ENCODE data around the gene ADAMTS17. TPM values are rescaled to one million over a fixed set of nuclear protein-coding genes. Genes with fewer than 3 reads are reported as not detected.
A peak's percentile ranks its signal among the peaks of the same experiment; 100 is the strongest.
"Not testable (repeated sequence)": the region's sequence is repeated elsewhere in the genome, so short reads cannot be mapped to it uniquely, and the experiment has no call there.

The ADAMTS17 gene
- total RNA-seq, 1 donor from 2014 or later = 1.5 TPM

- Mint-ChIP-seq H3K27ac (ENCODE audit: unreplicated experiment) (no peak overlapping the region), H3K9me3 (ENCODE audit: unreplicated experiment) (no peaks in the 10 kb centered on the region), H3K4me1 (ENCODE audit: unreplicated experiment) (peaks cover 4% of the 10 kb centered on the region), H3K27me3 (ENCODE audit: unreplicated experiment) (peaks cover 14% of the 10 kb centered on the region), H3K36me3 (ENCODE audit: unreplicated experiment) (no peaks in the 10 kb centered on the region), H3K4me3 (ENCODE audit: unreplicated experiment) (no peak overlapping the region)
- peak; percentile 44 for DNase-seq (ENCODE audit: extremely low spot score, unreplicated experiment)
- no peak for TF ChIP-seq CTCF (IDR thresholded peaks at IDR 0.05)
Measured at GRCh38 chr15:99930696-99931095, 411.1 kb downstream of the ADAMTS17 start.

GRCh38 chr15:99929266-99929665 is 412.5 kb downstream of the ADAMTS17 start:
- peaks cover 11% of the 10 kb centered on the region for H3K27me3 Mint-ChIP-seq (ENCODE audit: unreplicated experiment)
- H3K4me3 Mint-ChIP-seq (ENCODE audit: unreplicated experiment) = no peak overlapping the region
- H3K9me3 Mint-ChIP-seq (ENCODE audit: unreplicated experiment) = no peaks in the 10 kb centered on the region
- H3K36me3 Mint-ChIP-seq (ENCODE audit: unreplicated experiment) = no peaks in the 10 kb centered on the region
- H3K27ac Mint-ChIP-seq (ENCODE audit: unreplicated experiment) = no peak overlapping the region
- no peak for TF ChIP-seq CTCF (IDR thresholded peaks at IDR 0.05)
- H3K4me1 Mint-ChIP-seq (ENCODE audit: unreplicated experiment) = peaks cover 4% of the 10 kb centered on the region
- peak; percentile 49 for DNase-seq (ENCODE audit: extremely low spot score, unreplicated experiment)

DNA sequence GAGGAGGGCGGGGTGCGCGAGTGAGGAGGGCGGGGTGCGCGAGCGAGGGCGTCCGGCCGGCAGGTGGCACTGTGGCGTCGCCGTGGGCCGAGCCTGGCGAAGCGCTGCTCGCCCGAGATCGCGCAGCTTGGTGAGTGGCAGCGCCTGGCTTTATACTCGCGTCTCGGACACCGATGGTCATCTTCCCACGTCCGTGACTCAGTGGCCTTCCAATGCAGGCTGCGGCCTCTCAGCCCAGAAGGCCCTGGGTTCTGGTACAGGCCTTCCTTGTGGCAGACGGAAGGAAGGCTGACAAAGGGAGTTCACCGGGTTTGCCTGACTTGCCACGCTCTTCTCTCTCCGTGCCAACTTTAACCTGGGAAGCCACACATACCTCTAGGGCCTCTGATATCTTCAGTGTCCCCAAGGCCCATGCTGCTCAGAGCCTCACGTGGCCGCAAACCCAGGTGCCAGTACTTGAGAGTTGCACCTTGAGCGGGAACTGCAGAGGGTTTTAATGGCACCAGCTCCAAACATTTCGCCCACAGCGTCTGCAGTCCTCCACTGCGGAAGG is 413.3 kb downstream of the ADAMTS17 start:
- TF ChIP-seq CTCF (IDR thresholded peaks at IDR 0.05) = peak; percentile 78
- Mint-ChIP-seq H3K4me3 (ENCODE audit: unreplicated experiment) (peak overlapping the region; percentile 74), H3K27ac (ENCODE audit: unreplicated experiment) (peak overlapping the region; percentile 70), H3K36me3 (ENCODE audit: unreplicated experiment) (no peaks in the 10 kb centered on the region), H3K27me3 (ENCODE audit: unreplicated experiment) (peaks cover 13% of the 10 kb centered on the region), H3K4me1 (ENCODE audit: unreplicated experiment) (peaks cover 4% of the 10 kb centered on the region), H3K9me3 (ENCODE audit: unreplicated experiment) (no peaks in the 10 kb centered on the region)
- DNase-seq (ENCODE audit: extremely low spot score, unreplicated experiment) = peak; percentile 95

DNA sequence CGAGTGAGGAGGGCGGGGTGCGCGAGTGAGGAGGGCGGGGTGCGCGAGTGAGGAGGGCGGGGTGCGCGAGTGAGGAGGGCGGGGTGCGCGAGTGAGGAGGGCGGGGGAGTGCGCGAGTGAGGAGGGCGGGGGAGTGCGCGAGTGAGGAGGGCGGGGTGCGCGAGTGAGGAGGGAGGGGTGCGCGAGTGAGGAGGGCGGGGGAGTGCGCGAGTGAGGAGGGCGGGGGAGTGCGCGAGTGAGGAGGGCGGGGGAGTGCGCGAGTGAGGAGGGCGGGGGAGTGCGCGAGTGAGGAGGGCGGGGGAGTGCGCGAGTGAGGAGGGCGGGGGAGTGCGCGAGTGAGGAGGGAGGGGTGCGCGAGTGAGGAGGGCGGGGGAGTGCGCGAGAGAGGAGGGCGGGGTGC is 415.2 kb downstream of the ADAMTS17 start:
- not testable (repeated sequence) for H3K27ac Mint-ChIP-seq (ENCODE audit: unreplicated experiment); H3K4me1 Mint-ChIP-seq (ENCODE audit: unreplicated experiment); DNase-seq (ENCODE audit: extremely low spot score, unreplicated experiment); H3K4me3 Mint-ChIP-seq (ENCODE audit: unreplicated experiment); H3K9me3 Mint-ChIP-seq (ENCODE audit: unreplicated experiment); H3K36me3 Mint-ChIP-seq (ENCODE audit: unreplicated experiment)
- peaks cover 30% of the 10 kb centered on the region for H3K27me3 Mint-ChIP-seq (ENCODE audit: unreplicated experiment)

- DNase-seq (ENCODE audit: extremely low spot score, unreplicated experiment) = peak; percentile 62
- Mint-ChIP-seq H3K27me3 (ENCODE audit: unreplicated experiment) (peaks cover 37% of the 10 kb centered on the region), H3K27ac (ENCODE audit: unreplicated experiment) (peak overlapping the region; percentile 56), H3K36me3 (ENCODE audit: unreplicated experiment) (no peaks in the 10 kb centered on the region), H3K4me1 (ENCODE audit: unreplicated experiment) (peaks cover 4% of the 10 kb centered on the region), H3K4me3 (ENCODE audit: unreplicated experiment) (peak overlapping the region; percentile 75), H3K9me3 (ENCODE audit: unreplicated experiment) (no peaks in the 10 kb centered on the region)
- no peak for TF ChIP-seq CTCF (IDR thresholded peaks at IDR 0.05)
Measured at GRCh38 chr15:99925661-99926461, 415.9 kb downstream of the ADAMTS17 start.

All from osteocyte (in vitro differentiated cells).